Measurements from ENCODE around the gene ZNF74.
"Not testable (repeated sequence)": the region's sequence is repeated elsewhere in the genome, so short reads cannot be mapped to it uniquely, and the experiment has no call there.

The ZNF74 gene

GRCh38 chr22:20440637-20441591, 47.0 kb downstream of the ZNF74 start:
- Mint-ChIP-seq H3K9me3 (no peaks in the 10 kb centered on the region), H3K27me3 (peaks cover 16% of the 10 kb centered on the region), H3K27ac (no peak overlapping the region), H3K4me3 (no peak overlapping the region), H3K36me3 (peaks cover 16% of the 10 kb centered on the region), H3K4me1 (peaks cover 12% of the 10 kb centered on the region)
- no peak for DNase-seq (ENCODE audit: low spot score in 2 of 2)
- ATAC-seq (ENCODE audit: low read depth), result no peak

DNA sequence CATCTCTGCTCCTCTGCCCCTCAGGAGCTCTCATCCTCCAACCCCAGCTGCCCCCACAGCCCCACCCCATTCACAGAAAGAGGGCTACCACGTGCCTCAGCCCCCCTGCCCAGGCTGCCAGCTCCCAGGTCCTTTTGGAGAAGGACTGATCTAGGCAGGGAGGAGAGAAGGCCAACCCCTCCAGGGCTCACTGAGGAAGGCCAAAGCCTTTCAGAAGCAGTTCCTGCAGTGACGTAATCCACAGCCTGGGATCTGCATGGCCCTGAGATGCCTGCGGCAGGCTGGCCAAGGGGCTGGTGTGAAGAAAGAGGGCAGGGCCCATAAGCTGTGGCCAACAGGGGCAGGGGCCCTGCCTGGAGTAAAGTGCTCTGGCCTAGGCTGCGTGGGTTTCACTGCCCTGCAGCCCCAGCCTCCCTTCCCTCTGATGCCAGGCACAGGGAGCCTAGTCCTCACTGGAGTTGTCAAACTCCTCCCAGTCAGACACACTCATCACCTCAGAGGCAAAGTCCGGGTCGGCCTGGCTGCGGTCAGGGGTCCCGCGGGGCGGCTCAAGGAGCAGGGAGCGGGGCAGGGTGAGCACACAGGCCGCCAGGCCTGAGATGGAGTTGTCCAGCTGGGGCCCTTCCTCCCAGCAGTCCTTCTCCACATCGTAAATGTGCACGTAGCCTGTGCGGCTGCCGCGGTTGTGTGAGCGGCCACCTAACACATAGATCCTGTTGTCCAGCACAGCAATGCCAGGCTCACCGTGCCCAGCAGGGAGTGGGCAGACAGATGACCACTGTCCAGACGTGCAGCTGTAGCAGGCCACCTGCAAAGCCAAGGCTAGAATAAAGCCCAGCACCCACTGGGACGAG, 47.9 kb downstream of the ZNF74 start:
- Mint-ChIP-seq H3K4me1 (peaks cover 9% of the 10 kb centered on the region), H3K27ac (no peak overlapping the region), H3K36me3 (peaks cover 16% of the 10 kb centered on the region), H3K9me3 (no peaks in the 10 kb centered on the region), H3K4me3 (no peak overlapping the region), H3K27me3 (peaks cover 13% of the 10 kb centered on the region)
- no peak for DNase-seq (ENCODE audit: low spot score in 2 of 2)
- no peak for ATAC-seq (ENCODE audit: low read depth)

- no peak for DNase-seq (ENCODE audit: low spot score in 2 of 2)
- Mint-ChIP-seq H3K27ac (no peak overlapping the region), H3K4me3 (no peak overlapping the region), H3K36me3 (peaks cover 18% of the 10 kb centered on the region), H3K27me3 (peaks cover 7% of the 10 kb centered on the region), H3K4me1 (peaks cover 4% of the 10 kb centered on the region), H3K9me3 (no peaks in the 10 kb centered on the region)
- no peak for ATAC-seq (ENCODE audit: low read depth)
These were observed 48.7 kb downstream of the ZNF74 start for GRCh38 chr22:20442485-20443284.

DNA sequence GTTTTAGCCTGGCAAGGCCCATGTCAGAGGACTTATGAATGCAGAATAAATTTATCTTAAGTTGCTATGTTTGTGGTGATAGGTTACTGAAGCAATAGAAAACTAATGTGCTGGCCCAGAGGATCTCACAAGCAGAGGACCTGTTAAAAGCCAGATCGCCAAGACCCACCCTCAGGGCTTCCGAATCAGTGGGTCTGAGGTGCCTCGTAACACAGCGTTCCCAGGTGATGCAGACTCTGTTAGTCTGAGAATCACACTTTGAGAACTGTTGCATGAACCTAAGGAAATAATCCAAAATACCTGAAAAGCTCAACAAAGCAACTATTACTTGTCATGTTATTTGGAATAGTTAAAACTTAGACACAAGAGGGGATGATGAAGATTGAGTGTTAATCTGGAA, 50.4 kb downstream of the ZNF74 start:
- H3K9me3 Mint-ChIP-seq, result no peaks in the 10 kb centered on the region
- H3K27me3 Mint-ChIP-seq, result peaks cover 2% of the 10 kb centered on the region
- DNase-seq (ENCODE audit: low spot score in 2 of 2) (no peak), ATAC-seq (ENCODE audit: low read depth) (no peak)
- H3K27ac Mint-ChIP-seq, result no peak overlapping the region
- peaks cover 18% of the 10 kb centered on the region for H3K36me3 Mint-ChIP-seq
- H3K4me3 Mint-ChIP-seq, result no peak overlapping the region
- H3K4me1 Mint-ChIP-seq, result peaks cover 2% of the 10 kb centered on the region

DNA sequence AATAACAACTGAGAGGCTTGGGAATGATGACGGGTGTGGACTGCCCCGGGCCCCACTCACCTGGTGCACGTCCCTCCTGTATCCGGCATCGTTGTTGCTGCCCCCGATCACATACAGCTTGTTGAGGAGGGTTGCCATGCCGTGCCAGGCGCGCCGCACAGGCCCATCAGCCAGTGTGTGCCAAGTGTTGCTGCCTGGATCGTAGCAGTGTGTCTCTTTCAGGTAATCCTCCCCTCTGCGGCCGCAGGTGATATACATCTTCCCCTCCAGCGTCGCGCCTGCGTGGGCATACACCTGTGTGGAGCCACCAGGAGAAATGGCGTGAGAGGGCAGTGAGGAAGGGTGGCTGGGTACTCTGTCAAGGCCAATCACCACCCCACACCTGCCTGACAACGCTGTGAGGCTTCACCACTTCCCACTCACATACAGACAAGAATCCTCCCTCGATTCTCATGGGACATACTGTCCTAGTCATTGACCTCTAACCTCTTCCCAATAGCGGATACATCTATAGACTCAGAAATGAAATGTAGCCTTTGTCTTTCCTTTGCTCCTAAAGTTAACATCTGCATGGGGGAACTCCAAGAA, 52.5 kb downstream of the ZNF74 start:
- Mint-ChIP-seq H3K36me3 (peaks cover 15% of the 10 kb centered on the region), H3K27me3 (no peaks in the 10 kb centered on the region), H3K9me3 (no peaks in the 10 kb centered on the region), H3K4me1 (no peaks in the 10 kb centered on the region), H3K27ac (no peak overlapping the region), H3K4me3 (no peak overlapping the region)
- DNase-seq (ENCODE audit: low spot score in 2 of 2) (no peak), ATAC-seq (ENCODE audit: low read depth) (no peak)

DNA sequence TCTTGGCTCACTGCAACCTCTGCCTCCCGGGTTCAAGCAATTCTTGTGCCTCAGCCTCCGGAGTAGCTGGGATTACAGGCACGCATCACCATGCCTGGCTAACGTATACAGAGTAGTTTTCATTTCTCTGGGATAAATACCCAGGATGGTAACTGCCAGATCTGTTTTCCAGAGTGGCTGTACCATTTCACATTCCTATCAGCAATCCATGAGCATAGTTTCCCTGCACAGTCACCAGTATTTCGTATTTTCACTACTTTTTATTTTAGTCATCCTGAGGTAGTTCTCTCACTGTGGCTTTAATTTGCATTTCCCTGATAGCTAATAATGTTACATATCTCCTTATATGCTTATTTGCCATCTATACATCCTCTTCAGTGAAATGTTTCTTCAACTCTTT, 54.7 kb downstream of the ZNF74 start:
- H3K36me3 Mint-ChIP-seq, result peaks cover 18% of the 10 kb centered on the region
- no peaks in the 10 kb centered on the region for H3K9me3 Mint-ChIP-seq
- H3K27ac Mint-ChIP-seq, result no peak overlapping the region
- ATAC-seq (ENCODE audit: low read depth) (no peak), DNase-seq (ENCODE audit: low spot score in 2 of 2) (no peak)
- H3K27me3 Mint-ChIP-seq, result no peaks in the 10 kb centered on the region
- H3K4me1 Mint-ChIP-seq, result no peaks in the 10 kb centered on the region
- H3K4me3 Mint-ChIP-seq, result no peak overlapping the region

- Mint-ChIP-seq H3K4me1 (no peaks in the 10 kb centered on the region), H3K4me3 (no peak overlapping the region), H3K27me3 (no peaks in the 10 kb centered on the region), H3K27ac (no peak overlapping the region), H3K9me3 (no peaks in the 10 kb centered on the region), H3K36me3 (peaks cover 13% of the 10 kb centered on the region)
- ATAC-seq (ENCODE audit: low read depth), result no peak
- no peak for DNase-seq (ENCODE audit: low spot score in 2 of 2)
These were observed 56.0 kb downstream of the ZNF74 start for GRCh38 chr22:20449819-20450550.

GRCh38 chr22:20450551-20450906, 56.6 kb downstream of the ZNF74 start:
- ATAC-seq (ENCODE audit: low read depth) (no peak), DNase-seq (ENCODE audit: low spot score in 2 of 2) (no peak)
- no peak overlapping the region for H3K27ac Mint-ChIP-seq
- H3K9me3 Mint-ChIP-seq, result no peaks in the 10 kb centered on the region
- no peak overlapping the region for H3K4me3 Mint-ChIP-seq
- H3K27me3 Mint-ChIP-seq, result no peaks in the 10 kb centered on the region
- peaks cover 16% of the 10 kb centered on the region for H3K36me3 Mint-ChIP-seq
- H3K4me1 Mint-ChIP-seq, result no peaks in the 10 kb centered on the region

- H3K4me3 Mint-ChIP-seq; DNase-seq (ENCODE audit: low spot score in 2 of 2); H3K27ac Mint-ChIP-seq; H3K27me3 Mint-ChIP-seq; H3K4me1 Mint-ChIP-seq; ATAC-seq (ENCODE audit: low read depth); H3K9me3 Mint-ChIP-seq: not testable (repeated sequence)
- peaks cover 22% of the 10 kb centered on the region for H3K36me3 Mint-ChIP-seq
These were observed 57.3 kb downstream of the ZNF74 start for GRCh38 chr22:20451129-20451778.

DNA sequence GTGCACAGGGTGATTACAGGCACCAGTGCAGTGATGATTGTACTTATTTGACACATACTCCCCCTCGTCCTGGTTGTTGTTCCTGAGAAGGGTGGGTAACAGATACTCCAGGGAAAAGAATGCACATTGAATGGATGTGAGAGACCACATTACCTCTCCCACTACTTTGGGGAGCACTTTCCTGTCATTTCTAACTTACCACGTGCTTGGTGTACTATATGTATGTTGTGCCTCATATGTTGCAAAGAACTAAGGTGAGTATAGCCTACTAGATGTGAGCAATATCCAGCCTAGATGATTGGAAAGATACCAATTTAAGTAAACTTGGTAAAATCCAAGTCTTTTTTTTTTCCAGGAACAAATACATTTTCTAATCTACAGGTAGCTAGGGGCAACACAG, 58.0 kb downstream of the ZNF74 start:
- Mint-ChIP-seq H3K4me3 (no peak overlapping the region), H3K9me3 (no peaks in the 10 kb centered on the region), H3K27ac (no peak overlapping the region), H3K36me3 (peaks cover 21% of the 10 kb centered on the region), H3K27me3 (no peaks in the 10 kb centered on the region), H3K4me1 (peaks cover 12% of the 10 kb centered on the region)
- DNase-seq (ENCODE audit: low spot score in 2 of 2) (no peak), ATAC-seq (ENCODE audit: low read depth) (no peak)

- H3K36me3 Mint-ChIP-seq, result peaks cover 20% of the 10 kb centered on the region
- no peak for ATAC-seq (ENCODE audit: low read depth)
- H3K9me3 Mint-ChIP-seq, result no peaks in the 10 kb centered on the region
- no peak overlapping the region for H3K27ac Mint-ChIP-seq
- no peak overlapping the region for H3K4me3 Mint-ChIP-seq
- H3K27me3 Mint-ChIP-seq, result no peaks in the 10 kb centered on the region
- peaks cover 12% of the 10 kb centered on the region for H3K4me1 Mint-ChIP-seq
- DNase-seq (ENCODE audit: low spot score in 2 of 2), result no peak
These were observed 59.3 kb downstream of the ZNF74 start for GRCh38 chr22:20453222-20453621.

- Mint-ChIP-seq H3K36me3 (peaks cover 29% of the 10 kb centered on the region), H3K9me3 (no peaks in the 10 kb centered on the region), H3K27me3 (no peaks in the 10 kb centered on the region), H3K27ac (no peak overlapping the region), H3K4me1 (peaks cover 21% of the 10 kb centered on the region), H3K4me3 (no peak overlapping the region)
- no peak for DNase-seq (ENCODE audit: low spot score in 2 of 2)
- ATAC-seq (ENCODE audit: low read depth), result no peak
These were observed 61.7 kb downstream of the ZNF74 start for GRCh38 chr22:20455709-20456063.

Data from memory B cell (primary cell).